Measurements from ENCODE around the gene RAPGEF6. TPM values are rescaled to one million over a fixed set of nuclear protein-coding genes. Genes with fewer than 3 reads are reported as not detected.

Gene RAPGEF6
- total RNA-seq, 6 donors from 2014 or later, result 16.4 to 49.4 (median 31.6) TPM

GRCh38 chr5:131575660-131576227, 59.3 kb downstream of the RAPGEF6 start:
- WGBS, 2 donors, result 78 to 79% methylated on average over 8 of the region's 8 CpGs
- no peak for ATAC-seq (ENCODE audit: low FRiP score in 2 of 2)
- H3K4me3 ChIP-seq, result no peak overlapping the region

GRCh38 chr5:131571669-131572168, 63.3 kb downstream of the RAPGEF6 start:
- WGBS, 2 donors, result 94 to 98% methylated on average over 9 of the region's 9 CpGs
- DNase-seq (no peak), ATAC-seq (ENCODE audit: low FRiP score in 2 of 2) (no peak)
- Histone ChIP-seq H3K27me3 (no peaks in the 10 kb centered on the region), H3K4me1 (peaks cover 0 to 2% (median 0%) of the 10 kb centered on the region in 4 donors), H3K36me3 (no peaks in the 10 kb centered on the region), H3K27ac (no peak overlapping the region), H3K4me3 (no peak overlapping the region), H3K9me3 (no peaks in the 10 kb centered on the region)
- no peak for TF ChIP-seq CTCF (IDR thresholded peaks at IDR 0.05)
- no peak for TF ChIP-seq EP300 (IDR thresholded peaks at IDR 0.05)
- no peak for TF ChIP-seq POLR2AphosphoS5 (IDR thresholded peaks at IDR 0.05)
- no peak for TF ChIP-seq POLR2A (IDR thresholded peaks at IDR 0.05)

More at GRCh38 chr5:131575660-131576227, 59.3 kb downstream of the RAPGEF6 start:
- no peaks in the 10 kb centered on the region for H3K27me3 ChIP-seq
- no peaks in the 10 kb centered on the region for H3K9me3 ChIP-seq
- DNase-seq, result no peak
- H3K36me3 ChIP-seq, result no peaks in the 10 kb centered on the region
- TF ChIP-seq CTCF (IDR thresholded peaks at IDR 0.05) (no peak), POLR2A (IDR thresholded peaks at IDR 0.05) (no peak), EP300 (IDR thresholded peaks at IDR 0.05) (no peak), POLR2AphosphoS5 (IDR thresholded peaks at IDR 0.05) (no peak)
- H3K27ac ChIP-seq, result no peak overlapping the region
- H3K4me1 ChIP-seq, result peaks cover 0 to 2% (median 0%) of the 10 kb centered on the region in 4 donors

DNA sequence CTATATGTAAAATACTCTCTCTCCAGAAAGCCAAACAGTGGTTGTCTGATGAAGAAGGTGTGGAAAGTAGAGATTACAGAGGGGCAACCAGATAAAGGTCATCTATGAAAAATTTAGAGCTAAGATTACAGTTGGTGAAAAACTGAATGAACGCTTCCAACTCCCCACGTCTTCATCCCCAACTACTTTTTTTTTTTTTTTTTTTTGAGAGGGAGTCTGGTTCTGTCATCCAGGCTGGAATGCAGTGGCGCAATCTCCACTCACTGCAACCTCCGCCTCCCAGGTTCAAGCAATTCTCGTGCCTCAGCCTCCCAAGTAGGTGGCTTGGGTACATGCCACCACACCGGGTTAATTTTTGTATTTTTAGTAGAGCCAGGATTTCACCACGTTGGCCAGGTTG, 64.3 kb downstream of the RAPGEF6 start:
- ATAC-seq (ENCODE audit: low FRiP score in 2 of 2), result no peak
- Histone ChIP-seq H3K9me3 (no peaks in the 10 kb centered on the region), H3K27me3 (no peaks in the 10 kb centered on the region), H3K4me3 (no peak overlapping the region), H3K27ac (no peak overlapping the region), H3K36me3 (no peaks in the 10 kb centered on the region), H3K4me1 (no peaks in the 10 kb centered on the region)
- no peak for DNase-seq
- 73 to 83% methylated on average over 7 of the region's 7 CpGs for WGBS, 2 donors
- TF ChIP-seq CTCF (IDR thresholded peaks at IDR 0.05) (no peak), EP300 (IDR thresholded peaks at IDR 0.05) (no peak), POLR2AphosphoS5 (IDR thresholded peaks at IDR 0.05) (no peak)

- H3K4me3 ChIP-seq, result no peak overlapping the region
- TF ChIP-seq EP300 (IDR thresholded peaks at IDR 0.05), result no peak
- TF ChIP-seq POLR2A (IDR thresholded peaks at IDR 0.05), result no peak
- no peak for TF ChIP-seq CTCF (IDR thresholded peaks at IDR 0.05)
- no peak for TF ChIP-seq POLR2AphosphoS5 (IDR thresholded peaks at IDR 0.05)
- 91 to 95% methylated on average over 4 of the region's 4 CpGs for WGBS, 2 donors
- no peaks in the 10 kb centered on the region for H3K9me3 ChIP-seq
- DNase-seq (no peak), ATAC-seq (ENCODE audit: low FRiP score in 2 of 2) (no peak)
- H3K4me1 ChIP-seq, result no peaks in the 10 kb centered on the region
- H3K36me3 ChIP-seq, result peaks cover 0 to 3% (median 0%) of the 10 kb centered on the region in 4 donors
- H3K27ac ChIP-seq, result no peak overlapping the region
- H3K27me3 ChIP-seq, result no peaks in the 10 kb centered on the region
Observed at GRCh38 chr5:131564229-131564652, 70.8 kb downstream of the RAPGEF6 start.
